HG02973 (cell line): ENCODE data around the gene WDR87.
A peak's percentile ranks its signal among the peaks of the same experiment; 100 is the strongest.
"Not testable (repeated sequence)": the region's sequence is repeated elsewhere in the genome, so short reads cannot be mapped to it uniquely, and the experiment has no call there.

Source experiments
- ATAC-seq: cut with Tn5 transposase; IDR thresholded peaks from one replicate; pipeline ENCODE4 v1.9.1; 2021; ENCODE audit warnings: moderate library complexity; ENCODE audit not compliant: unreplicated experiment

WDR87 gene

DNA sequence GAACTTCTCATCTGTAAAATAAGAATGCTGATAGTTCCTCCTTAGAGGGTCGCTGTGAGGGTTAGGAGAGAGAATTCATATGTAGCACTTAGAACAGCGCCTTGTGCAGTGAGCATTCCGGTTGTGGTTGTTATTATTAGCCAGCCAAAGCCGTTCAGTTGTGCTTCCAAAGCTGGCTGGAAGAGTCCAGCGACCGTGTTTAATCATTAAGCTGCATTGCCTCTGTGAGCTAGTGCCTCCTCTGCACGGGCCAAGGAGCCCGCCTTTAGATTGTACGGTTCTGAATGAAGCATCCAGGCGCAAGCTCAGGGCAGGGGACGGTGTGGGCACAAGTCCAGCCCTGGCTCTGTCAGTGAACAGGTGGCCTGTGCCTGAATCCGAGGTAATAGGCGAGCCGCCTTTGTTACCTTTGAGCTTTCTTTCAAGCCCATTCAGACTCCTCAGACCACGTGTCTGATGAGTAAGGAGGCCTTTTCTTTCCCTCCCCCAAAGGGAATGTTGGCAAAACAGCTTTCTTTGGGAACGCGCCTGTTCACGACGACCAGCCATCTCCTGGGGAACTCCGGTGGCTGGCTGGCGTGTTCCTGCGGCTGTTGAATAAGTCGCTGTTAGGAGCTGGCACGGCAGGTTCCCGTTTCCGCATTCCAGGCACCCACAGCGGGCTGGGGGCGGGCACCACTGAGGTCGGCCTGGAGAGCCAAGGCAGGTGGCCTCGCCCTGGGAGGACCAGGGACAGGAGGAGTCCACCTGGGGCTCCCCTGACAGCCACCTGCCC, 25.7 kb upstream of the WDR87 start:
- ATAC-seq = peak; percentile 36

- ATAC-seq = no peak
These were observed 24.0 kb upstream of the WDR87 start for GRCh38 chr19:37930416-37930815.

GRCh38 chr19:37929355-37929923, 23.0 kb upstream of the WDR87 start:
- ATAC-seq = no peak

- peak; percentile 41 for ATAC-seq
These were observed 22.3 kb upstream of the WDR87 start for GRCh38 chr19:37928527-37929286.

DNA sequence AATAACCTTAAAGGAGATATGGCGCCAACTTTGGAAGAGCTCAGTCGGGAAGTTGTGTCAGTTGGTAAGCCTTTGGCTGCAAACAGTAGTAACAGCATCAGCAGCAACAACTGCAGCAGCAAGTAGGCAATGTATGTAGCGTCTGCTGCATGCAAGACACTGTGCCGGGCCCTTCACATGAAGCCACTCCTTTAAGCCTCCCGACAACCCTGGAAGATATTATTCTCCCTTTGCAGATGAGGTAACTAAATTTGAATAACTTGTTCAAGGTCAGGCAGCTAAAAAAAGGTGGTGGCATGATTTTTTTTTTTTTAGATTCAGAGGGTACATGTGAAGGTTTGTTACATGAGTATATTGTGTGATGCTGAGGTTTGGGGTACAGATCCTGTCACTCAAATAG, 20.3 kb upstream of the WDR87 start:
- ATAC-seq = no peak

GRCh38 chr19:37926255-37926654, 19.9 kb upstream of the WDR87 start:
- no peak for ATAC-seq

GRCh38 chr19:37925212-37925611, 18.8 kb upstream of the WDR87 start:
- ATAC-seq = no peak

DNA sequence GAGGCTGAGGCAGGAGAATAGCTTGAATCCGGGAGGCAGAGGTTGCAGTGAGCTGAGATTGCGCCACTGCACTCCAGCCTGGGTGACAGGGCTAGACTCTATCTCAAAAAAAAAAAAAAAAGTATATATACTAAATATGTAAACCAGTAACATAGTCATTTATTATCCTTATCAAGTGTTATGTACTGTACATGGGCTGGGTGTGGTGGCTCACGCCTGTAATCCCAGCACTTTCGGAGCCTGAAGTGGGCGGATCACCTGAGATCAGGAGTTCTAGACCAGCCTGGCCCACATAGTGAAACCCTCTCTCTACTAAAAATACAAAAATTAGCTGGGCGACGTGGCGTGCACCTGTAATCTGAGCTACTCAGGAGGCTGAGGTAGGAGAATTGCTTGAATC, 18.2 kb upstream of the WDR87 start:
- ATAC-seq = not testable (repeated sequence)

DNA sequence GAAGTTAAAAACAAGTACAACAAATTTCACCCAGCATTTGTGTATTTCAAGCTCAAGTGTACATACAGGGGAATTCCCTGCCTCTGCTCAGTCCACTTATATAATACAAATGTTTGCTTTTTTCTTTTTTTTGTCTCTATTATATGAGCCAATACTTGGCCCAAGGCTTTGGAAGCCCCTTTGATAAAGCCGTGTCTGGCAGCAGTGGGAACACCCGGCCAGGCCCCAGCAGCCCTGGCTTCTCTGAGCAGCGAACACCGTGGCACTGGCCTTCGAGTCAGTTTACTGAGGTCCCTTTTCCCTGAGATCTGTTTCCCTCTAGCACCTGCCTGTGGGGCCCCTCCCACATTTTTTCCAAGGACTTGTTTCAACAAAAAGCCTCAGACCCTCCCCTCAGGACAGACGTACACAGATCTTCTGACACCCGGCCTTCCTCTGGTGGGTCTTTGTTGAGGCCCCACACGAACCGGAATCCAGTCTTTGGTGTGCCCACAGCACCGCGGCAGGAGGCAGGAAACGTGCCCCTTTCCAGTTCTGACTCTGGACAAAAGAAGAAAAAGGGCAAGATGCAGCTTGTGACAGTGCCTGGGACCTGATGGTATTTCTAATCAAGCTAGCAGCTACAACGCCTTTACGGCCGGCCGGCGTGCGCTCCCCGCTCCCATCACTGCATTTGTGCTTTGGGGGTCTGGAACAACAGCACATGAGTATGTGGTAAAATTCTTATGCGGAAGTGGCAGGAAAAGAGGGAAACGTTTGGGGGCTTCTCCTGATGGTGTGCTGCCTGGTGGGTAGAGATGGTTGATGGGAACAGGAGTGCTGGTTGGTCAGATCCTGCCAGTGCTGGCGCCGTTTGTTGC, 14.4 kb upstream of the WDR87 start:
- no peak for ATAC-seq

GRCh38 chr19:37914908-37915307, 8.5 kb upstream of the WDR87 start:
- ATAC-seq = no peak

DNA sequence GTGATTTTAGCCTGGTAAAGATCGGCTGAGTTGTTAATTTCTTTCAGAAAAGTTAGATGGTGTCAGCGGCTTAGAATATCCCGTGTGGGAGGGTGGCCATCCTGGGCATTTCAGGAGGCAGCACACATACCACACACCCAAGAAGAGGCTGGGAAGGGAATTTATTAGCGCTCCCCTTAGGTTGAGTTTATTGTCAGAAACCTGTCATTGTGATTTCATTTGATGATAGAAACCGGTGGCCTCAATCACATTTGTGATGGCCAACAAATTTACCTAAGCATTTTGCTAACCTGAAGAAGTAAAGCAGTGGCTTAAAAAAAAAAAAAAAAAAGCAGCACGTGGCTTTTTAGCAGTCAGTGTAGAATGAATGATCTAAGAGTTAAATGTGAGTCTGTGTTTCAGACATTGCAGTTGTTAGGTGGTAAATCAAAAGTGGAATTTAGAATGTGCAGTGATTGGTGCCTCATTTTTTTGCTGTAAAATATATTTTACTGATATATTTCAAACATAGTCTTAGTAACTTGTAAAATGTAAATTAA, 3.3 kb upstream of the WDR87 start:
- no peak for ATAC-seq

DNA sequence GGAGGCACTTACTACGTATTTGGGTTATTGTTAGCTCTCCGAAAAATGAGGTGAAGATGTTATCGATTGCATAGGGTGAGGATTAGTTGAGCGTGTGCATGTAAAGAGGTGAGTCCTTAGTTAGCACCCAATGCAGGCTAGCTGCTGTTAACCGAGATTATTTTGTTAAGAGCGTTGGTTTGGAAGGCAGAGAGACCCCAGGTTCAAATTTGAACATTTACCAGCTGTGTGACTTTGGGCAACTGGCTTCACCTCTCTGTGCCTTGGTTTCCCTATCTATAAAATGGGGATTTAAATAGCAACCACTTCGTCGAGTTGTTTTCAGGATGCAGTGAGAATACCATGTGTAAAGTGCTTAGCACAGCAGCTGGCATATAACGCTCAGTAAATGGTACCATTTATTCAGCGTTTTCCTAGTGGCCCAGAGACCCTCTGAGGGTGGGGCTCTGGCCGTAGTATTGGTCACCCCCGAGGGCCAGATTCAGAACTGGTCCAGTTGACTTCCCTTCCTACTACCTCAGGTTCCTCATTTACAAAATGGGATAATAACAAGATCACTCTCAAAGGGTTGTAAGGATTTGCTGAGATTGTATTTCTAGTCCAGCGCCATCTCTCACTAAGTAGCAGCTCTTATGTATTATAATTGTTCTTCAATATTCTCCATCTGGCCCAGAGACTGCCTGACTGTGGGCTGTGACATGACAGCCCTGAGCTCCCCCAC, 1.5 kb upstream of the WDR87 start:
- no peak for ATAC-seq

GRCh38 chr19:37906869-37907734, 708 bp upstream of the WDR87 start, which contains the start of gene SIPA1L3:
Gene SIPA1L3 (plus strand): TSS chr19:37907208. CDS start chr19:38081566, 174,358 bp downstream.
- ATAC-seq = peak; percentile 77

DNA sequence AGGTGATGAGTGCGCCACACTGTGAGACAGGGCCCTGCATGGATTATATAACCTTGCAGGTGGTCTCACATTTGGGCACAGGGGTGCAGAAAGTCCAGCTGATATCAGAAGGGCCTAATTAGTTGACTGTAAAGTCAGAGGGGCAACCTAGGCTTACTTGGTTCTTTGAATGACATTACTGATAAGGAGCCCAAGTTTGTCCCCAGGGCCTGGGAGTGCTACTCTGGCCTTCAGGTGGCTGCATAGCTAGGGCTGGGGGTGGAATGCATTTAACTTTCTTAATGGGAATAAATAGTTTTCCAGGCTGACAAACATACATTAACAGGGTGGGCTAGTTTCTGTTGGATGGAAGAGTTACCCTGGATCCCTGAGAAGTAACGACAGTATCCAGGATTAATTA, 3.3 kb downstream of the WDR87 start:
- ATAC-seq = no peak

- no peak for ATAC-seq
These were observed 3.7 kb downstream of the WDR87 start for GRCh38 chr19:37902668-37903067.

GRCh38 chr19:37899966-37900365, 6.4 kb downstream of the WDR87 start:
- ATAC-seq = no peak

- ATAC-seq = no peak
These were observed 6.9 kb downstream of the WDR87 start for GRCh38 chr19:37899453-37899852.

GRCh38 chr19:37896180-37896579, 10.2 kb downstream of the WDR87 start:
- ATAC-seq = no peak
